NCI-H2196 treated with DMSO at 0.1 percent for 48 hours (cell line): ENCODE measurements around the gene HCFC2.

Experiments used
- DNase-seq: peaks from one replicate; lab custom pipeline; 2025; ENCODE audit not compliant: unreplicated experiment; lab: John Stamatoyannopoulos, UW

HCFC2 gene

GRCh38 chr12:104154286-104154685, 90.0 kb downstream of the HCFC2 start:
- DNase-seq = peak; percentile 77

DNA sequence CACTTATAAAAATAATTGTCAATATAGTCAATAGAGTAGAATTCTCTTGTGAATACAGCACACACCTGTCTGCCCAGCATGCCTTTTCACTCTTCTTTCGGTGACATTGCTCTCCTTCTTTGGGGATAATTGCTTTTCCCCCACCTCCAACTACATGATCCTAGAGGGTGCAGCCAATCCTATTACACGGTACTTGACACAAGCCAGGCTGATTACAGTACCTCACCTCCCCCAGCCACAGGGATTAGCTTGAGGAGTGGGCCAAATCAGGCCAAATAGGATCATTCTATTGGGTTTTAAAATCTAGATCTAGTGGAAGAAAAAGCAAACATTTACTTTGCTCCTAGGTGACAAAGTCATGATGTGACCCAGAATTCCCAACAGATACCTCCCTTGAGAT, 90.5 kb downstream of the HCFC2 start:
- peak; percentile 77 for DNase-seq
